Activated effector memory CD4-positive, alpha-beta T cell treated with Interleukin-2 at 50 U/mL for 16 hours (primary cell): ENCODE results near the gene KIF25.

Source experiments
- DNase-seq: peaks from one replicate; pipeline ENCODE4 v3.0.0-alpha.2; 2020

The KIF25 gene

GRCh38 chr6:168091381-168092264 is 94.2 kb downstream of the KIF25 start:
- DNase-seq, result no peak

- no peak for DNase-seq
Measured at GRCh38 chr6:168092541-168092940, 95.1 kb downstream of the KIF25 start.

- DNase-seq, result no peak
Measured at GRCh38 chr6:168093071-168093505, 95.6 kb downstream of the KIF25 start.

- DNase-seq, result no peak
Measured at GRCh38 chr6:168093634-168094033, 96.2 kb downstream of the KIF25 start.
